ENCODE data around the gene ANKRD33B.

Gene ANKRD33B

DNA sequence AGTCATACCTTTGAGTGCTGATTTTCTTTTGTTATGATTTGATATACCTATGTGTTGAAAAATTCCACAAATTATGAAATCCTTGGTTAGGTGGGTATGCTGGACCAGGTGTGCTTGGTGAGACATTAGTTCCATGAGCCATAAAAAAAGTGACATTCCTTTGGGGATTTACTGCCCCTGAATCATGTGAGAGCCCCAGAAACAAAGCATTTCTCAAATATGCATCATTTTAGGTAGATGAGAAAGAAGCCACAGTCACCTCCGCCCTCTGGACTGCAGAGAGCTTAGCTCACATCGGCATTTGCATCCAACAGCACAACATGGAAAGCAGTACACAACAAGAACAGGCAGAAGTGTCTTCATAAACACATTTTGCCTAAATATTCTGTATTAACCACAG is 141.9 kb downstream of the ANKRD33B start:
- DNase-seq: no peak

DNA sequence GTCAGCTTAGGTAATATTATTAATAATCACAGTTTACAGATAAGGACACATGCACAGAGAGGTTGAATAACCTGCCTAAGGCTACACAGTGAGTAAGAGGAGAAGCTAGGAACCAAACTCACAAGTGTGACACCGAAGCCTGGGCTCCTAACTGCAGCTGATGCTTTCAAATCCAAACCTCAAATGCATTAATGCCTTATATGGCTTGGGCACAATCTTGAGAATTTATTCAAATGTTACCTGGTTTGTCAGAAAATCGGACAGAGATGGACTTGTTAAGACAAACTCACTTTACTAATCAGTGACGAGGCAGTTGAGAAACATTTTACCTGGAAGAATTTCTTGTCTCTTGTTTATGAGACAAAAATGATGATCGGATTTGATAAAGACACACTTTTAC is 142.5 kb downstream of the ANKRD33B start:
- DNase-seq: no peak
